PFSK-1 (cell line): ENCODE results near the gene ATG2A.

Source experiments
- POLR2AphosphoS5 ChIP-seq: IDR thresholded peaks from 2 replicates; pipeline ENCODE4 v1.6.1; 2012; ENCODE audit warnings: low read depth, mild to moderate bottlenecking, control low read depth, low read length, moderate library complexity
- SIN3A ChIP-seq: IDR thresholded peaks from 2 replicates; pipeline ENCODE4 v1.6.1; 2012; ENCODE audit warnings: mild to moderate bottlenecking, low read length, moderate library complexity, borderline replicate concordance; ENCODE audit not compliant: insufficient read depth
- TF ChIP-seq, protein P1 (sequence below), 2 experiments: IDR thresholded peaks; 2 replicates each; pipeline versions ENCODE4 v1.6.1 to v1.8.0; 2011 to 2012; ENCODE audit warnings: low read depth in 2 of 2, low read length in 2 of 2, control low read depth in 1 of 2, inconsistent platforms in 1 of 2, mild to moderate bottlenecking in 1 of 2, moderate library complexity in 1 of 2; ENCODE audit not compliant: insufficient read depth in 1 of 2

GRCh38 chr11:64894812-64895452 is 22.1 kb downstream of the ATG2A start:
- TF ChIP-seq SIN3A (no peak), POLR2AphosphoS5 (no peak)
- TF ChIP-seq, protein P1, sequence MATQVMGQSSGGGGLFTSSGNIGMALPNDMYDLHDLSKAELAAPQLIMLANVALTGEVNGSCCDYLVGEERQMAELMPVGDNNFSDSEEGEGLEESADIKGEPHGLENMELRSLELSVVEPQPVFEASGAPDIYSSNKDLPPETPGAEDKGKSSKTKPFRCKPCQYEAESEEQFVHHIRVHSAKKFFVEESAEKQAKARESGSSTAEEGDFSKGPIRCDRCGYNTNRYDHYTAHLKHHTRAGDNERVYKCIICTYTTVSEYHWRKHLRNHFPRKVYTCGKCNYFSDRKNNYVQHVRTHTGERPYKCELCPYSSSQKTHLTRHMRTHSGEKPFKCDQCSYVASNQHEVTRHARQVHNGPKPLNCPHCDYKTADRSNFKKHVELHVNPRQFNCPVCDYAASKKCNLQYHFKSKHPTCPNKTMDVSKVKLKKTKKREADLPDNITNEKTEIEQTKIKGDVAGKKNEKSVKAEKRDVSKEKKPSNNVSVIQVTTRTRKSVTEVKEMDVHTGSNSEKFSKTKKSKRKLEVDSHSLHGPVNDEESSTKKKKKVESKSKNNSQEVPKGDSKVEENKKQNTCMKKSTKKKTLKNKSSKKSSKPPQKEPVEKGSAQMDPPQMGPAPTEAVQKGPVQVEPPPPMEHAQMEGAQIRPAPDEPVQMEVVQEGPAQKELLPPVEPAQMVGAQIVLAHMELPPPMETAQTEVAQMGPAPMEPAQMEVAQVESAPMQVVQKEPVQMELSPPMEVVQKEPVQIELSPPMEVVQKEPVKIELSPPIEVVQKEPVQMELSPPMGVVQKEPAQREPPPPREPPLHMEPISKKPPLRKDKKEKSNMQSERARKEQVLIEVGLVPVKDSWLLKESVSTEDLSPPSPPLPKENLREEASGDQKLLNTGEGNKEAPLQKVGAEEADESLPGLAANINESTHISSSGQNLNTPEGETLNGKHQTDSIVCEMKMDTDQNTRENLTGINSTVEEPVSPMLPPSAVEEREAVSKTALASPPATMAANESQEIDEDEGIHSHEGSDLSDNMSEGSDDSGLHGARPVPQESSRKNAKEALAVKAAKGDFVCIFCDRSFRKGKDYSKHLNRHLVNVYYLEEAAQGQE (IDR thresholded peaks at IDR 0.05; ENCODE audit: insufficient read depth in 1 of 2, low read depth in 2 of 2, low read length in 2 of 2) = no peak
